Spleen (tissue), 7 donors: ENCODE measurements around the gene RAB44.

Experiments
- POLR2A ChIP-seq, 3 donors: fragments of 450-650 bp; IDR thresholded peaks; one replicate each; pipeline ENCODE4 v1.5.1; 2017; ENCODE audit warnings: antibody characterized with exemption in 3 of 3, mild to moderate bottlenecking in 1 of 3
- POLR2AphosphoS5 ChIP-seq, 3 donors: sonication (generic); formaldehyde crosslinking; IDR thresholded peaks; one replicate each; pipeline ENCODE4 v1.5.1; 2017; ENCODE audit warnings: antibody characterized with exemption in 3 of 3
- TF ChIP-seq, protein P1 (sequence below), 11 experiments: fragments of 200-600 bp in 7 of 11; fragments of 450-650 bp in 4 of 11; sonication (generic) in 4 of 11; IDR thresholded peaks in 8 of 11; conservative IDR thresholded peaks in 3 of 11; 1 replicate in 7 of 11; 2 replicates in 4 of 11; pipeline versions ENCODE4 v1.4.0 to v1.8.0; 2016 to 2021; ENCODE audit warnings: antibody characterized with exemption in 11 of 11, inconsistent platforms in 4 of 11, mild to moderate bottlenecking in 1 of 11
- donor health status: DM: no; HTN: no; CAD: no; lungs with moderate emphysema.
- donor health status: DM: no; HTN: no; CAD: no.
- donor health status: DM: no; HTN: no; CAD: no.

DNA sequence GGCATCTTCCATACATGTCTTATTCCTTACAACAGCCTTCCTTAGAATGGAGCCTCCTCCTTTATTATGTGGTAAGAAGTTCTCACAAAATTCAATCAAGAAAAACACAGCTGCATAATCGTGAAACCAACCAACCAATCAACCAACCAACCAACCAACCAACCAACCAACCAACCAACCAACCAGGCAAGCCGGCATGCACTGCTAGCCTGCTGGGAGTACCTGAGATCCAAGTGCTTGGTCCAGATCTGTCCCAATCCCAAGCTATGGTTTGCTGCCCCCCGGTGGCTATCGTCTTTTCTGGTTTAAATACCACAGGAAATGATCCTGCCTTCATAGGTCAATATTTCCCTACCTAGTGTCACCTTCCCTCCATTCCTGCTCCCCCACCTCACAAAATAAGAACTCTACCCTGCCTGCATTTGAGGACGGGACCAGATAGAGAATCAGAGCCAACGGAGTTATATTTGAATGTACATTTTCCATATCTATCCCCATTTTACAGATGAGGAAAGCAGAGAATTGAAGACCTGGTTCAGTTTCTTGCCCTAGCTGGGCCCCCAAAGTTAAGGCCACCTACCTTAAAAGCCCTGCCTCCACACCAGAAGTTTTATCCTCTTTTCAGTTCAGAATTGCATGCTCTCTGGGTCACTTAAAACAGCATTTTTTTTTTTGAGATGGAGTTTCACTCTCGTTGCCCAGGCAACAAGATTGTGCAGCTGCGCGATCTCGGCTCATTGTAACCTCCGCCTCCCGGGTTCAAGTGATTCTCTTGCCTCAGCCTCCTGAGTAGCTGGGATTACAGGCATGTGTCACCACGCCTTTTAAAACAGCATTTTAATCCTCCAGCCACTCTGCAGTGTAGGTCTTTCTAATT lies 27.1 kb downstream of the RAB44 start:
- TF ChIP-seq, protein P1, sequence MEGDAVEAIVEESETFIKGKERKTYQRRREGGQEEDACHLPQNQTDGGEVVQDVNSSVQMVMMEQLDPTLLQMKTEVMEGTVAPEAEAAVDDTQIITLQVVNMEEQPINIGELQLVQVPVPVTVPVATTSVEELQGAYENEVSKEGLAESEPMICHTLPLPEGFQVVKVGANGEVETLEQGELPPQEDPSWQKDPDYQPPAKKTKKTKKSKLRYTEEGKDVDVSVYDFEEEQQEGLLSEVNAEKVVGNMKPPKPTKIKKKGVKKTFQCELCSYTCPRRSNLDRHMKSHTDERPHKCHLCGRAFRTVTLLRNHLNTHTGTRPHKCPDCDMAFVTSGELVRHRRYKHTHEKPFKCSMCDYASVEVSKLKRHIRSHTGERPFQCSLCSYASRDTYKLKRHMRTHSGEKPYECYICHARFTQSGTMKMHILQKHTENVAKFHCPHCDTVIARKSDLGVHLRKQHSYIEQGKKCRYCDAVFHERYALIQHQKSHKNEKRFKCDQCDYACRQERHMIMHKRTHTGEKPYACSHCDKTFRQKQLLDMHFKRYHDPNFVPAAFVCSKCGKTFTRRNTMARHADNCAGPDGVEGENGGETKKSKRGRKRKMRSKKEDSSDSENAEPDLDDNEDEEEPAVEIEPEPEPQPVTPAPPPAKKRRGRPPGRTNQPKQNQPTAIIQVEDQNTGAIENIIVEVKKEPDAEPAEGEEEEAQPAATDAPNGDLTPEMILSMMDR (IDR thresholded peaks at IDR 0.05 in 8 of 11, conservative IDR thresholded peaks at IDR 0.05 in 3 of 11), result peak in 7 of 11 experiments; percentile 39 to 64 (median 53)
- TF ChIP-seq POLR2A (IDR thresholded peaks at IDR 0.05), result no peak
- no peak for TF ChIP-seq POLR2AphosphoS5 (IDR thresholded peaks at IDR 0.05)
